Upper lobe of left lung (tissue), 6 donors: Measurements from ENCODE around the gene STC2. TPM values are rescaled to one million over a fixed set of nuclear protein-coding genes. Genes with fewer than 3 reads are reported as not detected.

ENCODE experiments used
- ATAC-seq, 2 donors: fragments of 200-7000 bp; cut with Tn5 transposase; one replicate each; pipeline ENCODE4 v1.9.1; 2022; ENCODE audit warnings: mild to moderate bottlenecking in 2 of 2, moderate library complexity in 2 of 2; ENCODE audit not compliant: low FRiP score in 2 of 2
- DNase-seq, 2 donors: peaks; one replicate each; pipeline ENCODE4 v3.0.0-alpha.2; 2019 to 2020
- H3K27ac ChIP-seq, 4 donors: fragments of 200-600 bp; sonication (generic); one replicate each; pipeline ENCODE4 v1.5.1; 2016 to 2019
- H3K27me3 ChIP-seq, 4 donors: fragments of 200-600 bp; sonication (generic); one replicate each; pipeline ENCODE4 v1.5.1; 2017 to 2019
- H3K36me3 ChIP-seq, 4 donors: fragments of 200-600 bp; sonication (generic); one replicate each; pipeline ENCODE4 v1.5.1; 2016 to 2019
- H3K4me1 ChIP-seq, 4 donors: fragments of 200-600 bp; sonication (generic); one replicate each; pipeline ENCODE4 v1.5.1; 2018 to 2019
- H3K4me3 ChIP-seq, 4 donors: fragments of 200-600 bp; sonication (generic); one replicate each; pipeline ENCODE4 v1.5.1; 2017 to 2019; ENCODE audit warnings: mild to moderate bottlenecking in 2 of 4, moderate library complexity in 1 of 4
- H3K9me3 ChIP-seq, 4 donors: fragments of 200-600 bp; sonication (generic); one replicate each; pipeline ENCODE4 v1.5.1; 2018 to 2019
- CTCF ChIP-seq, 6 experiments: fragments of 450-650 bp in 4 of 6; fragments of 200-600 bp in 2 of 6; sonication (generic) in 2 of 6; IDR thresholded peaks; one replicate each; pipeline ENCODE4 v1.5.1; 2016 to 2019; ENCODE audit warnings: antibody characterized with exemption in 6 of 6
- EP300 ChIP-seq, 4 donors: sonication (generic); formaldehyde crosslinking; IDR thresholded peaks; one replicate each; pipeline ENCODE4 v1.5.1; 2017; ENCODE audit warnings: antibody characterized with exemption in 4 of 4, control low read depth in 2 of 4
- POLR2A ChIP-seq, 4 donors: fragments of 450-650 bp; IDR thresholded peaks; one replicate each; pipeline ENCODE4 v1.5.1; 2016 to 2017; ENCODE audit warnings: antibody characterized with exemption in 4 of 4, mild to moderate bottlenecking in 2 of 4
- POLR2AphosphoS5 ChIP-seq, 2 donors: sonication (generic); formaldehyde crosslinking; IDR thresholded peaks; one replicate each; pipeline ENCODE4 v1.5.1; 2017; ENCODE audit warnings: antibody characterized with exemption in 2 of 2
- WGBS, 2 donors: methylation state at CpG; one replicate each; pipeline ENCODE4 v1.1.5; 2017 to 2018; 5-methylcytosine and 5-hydroxymethylcytosine counted together
- total RNA-seq, 6 donors: library from RNA; depleted of rRNA in 4 of 6; stranded (reverse); fragments of >200 nt in 4 of 6; gene quantifications; one replicate each; pipeline versions ENCODE4 v1.1.0 to v1.2.1, GENCODE V29; 2016 to 2021
- donor health status: DM: no; HTN: no; CAD: no; lungs with moderate emphysema.
- donor health status: DM: no; HTN: yes; CAD: no; lungs with severe emphysema.

Gene STC2
- total RNA-seq, 6 donors from 2014 or later: 1.0 to 11.4 (median 6.2) TPM

DNA sequence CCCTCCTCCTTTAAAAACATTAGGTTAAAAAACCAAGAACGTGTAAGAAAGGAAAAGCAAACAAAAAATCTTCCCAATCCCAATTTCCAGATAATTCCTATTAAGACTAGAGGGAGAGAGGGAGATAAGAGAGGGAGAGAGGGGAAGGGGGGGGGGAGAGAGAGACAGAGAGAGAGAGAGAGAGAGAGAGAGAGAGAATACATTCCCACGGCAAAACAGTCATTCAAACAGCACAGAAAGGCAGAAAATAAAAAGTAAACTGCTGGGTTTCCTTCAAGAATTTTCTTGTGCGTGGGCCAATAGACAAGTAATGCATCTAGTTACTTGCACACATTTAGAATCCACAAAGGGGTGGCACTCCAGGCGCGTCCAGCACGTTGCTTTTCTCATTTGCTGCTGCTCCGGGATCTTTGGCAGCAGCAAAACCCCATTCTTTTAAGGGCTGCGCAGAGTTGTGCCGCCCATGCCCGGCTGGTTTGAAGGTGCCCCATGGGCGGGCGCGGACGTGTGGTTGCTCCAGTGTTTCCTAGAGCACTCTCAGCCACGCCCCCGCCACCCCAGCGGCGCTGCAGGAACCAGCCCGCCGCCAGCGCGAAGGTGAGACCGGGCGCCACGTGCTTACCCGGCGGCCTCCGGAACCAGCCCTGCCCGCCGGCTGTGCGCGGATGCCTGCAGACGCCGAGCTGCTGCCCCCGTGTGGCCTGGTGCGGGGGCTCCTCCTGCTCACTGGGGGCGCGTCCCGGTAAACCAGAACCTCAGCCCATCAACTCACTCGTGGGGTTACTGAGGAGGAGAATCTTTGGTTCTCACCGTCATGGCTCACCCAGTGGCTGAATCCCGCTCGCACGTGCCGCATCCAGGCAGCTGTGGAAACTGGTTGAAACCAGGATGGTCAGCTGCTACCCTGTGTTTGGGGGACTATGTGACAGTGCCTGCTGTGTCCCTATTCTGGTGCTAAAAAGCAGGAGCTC lies 44.6 kb downstream of the STC2 start:
- Histone ChIP-seq H3K27ac (no peak overlapping the region), H3K4me1 (peaks cover 0 to 9% (median 8%) of the 10 kb centered on the region in 4 donors), H3K36me3 (no peaks in the 10 kb centered on the region), H3K9me3 (no peaks in the 10 kb centered on the region), H3K27me3 (peaks cover 0 to 5% (median 0%) of the 10 kb centered on the region in 4 donors), H3K4me3 (peak overlapping the region in 2 of 4 donors; percentile 13 to 29)
- ATAC-seq (peak; percentile 81 to 91), DNase-seq (peak; percentile 84 to 94)
- WGBS, 2 donors: 8 to 12% methylated on average over 7 to 16 of the region's 45 CpGs
- no peak for TF ChIP-seq EP300 (IDR thresholded peaks at IDR 0.05)
- TF ChIP-seq POLR2A (IDR thresholded peaks at IDR 0.05): no peak
- peak; percentile 53 to 81 (median 71) for TF ChIP-seq CTCF (IDR thresholded peaks at IDR 0.05)

DNA sequence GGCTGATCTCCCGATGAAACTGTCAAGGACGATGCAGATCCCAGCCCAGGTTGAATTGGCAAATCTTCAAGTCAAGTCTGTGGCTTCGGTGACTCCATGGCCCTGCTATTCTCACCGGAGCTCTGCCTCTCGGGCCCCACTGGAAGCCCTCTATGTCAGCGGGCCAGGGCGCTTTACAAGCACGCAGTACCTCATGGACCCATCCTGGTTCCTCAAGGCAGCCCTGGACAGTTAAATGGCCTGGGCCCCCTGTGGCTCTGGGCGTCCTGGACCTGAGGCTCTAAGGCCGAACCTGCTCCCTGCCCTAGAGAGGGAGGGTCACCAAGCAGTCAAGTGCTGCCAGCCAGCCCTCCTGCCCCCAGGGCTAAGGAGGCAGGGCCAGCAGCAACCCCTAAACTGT lies 45.3 kb downstream of the STC2 start:
- no peak overlapping the region for H3K27ac ChIP-seq
- H3K4me1 ChIP-seq: peaks cover 0 to 9% (median 8%) of the 10 kb centered on the region in 4 donors
- DNase-seq (no peak), ATAC-seq (peak in 1 of 2 donors; percentile 42)
- no peaks in the 10 kb centered on the region for H3K9me3 ChIP-seq
- H3K36me3 ChIP-seq: no peaks in the 10 kb centered on the region
- TF ChIP-seq POLR2A (IDR thresholded peaks at IDR 0.05): no peak
- no peak for TF ChIP-seq POLR2AphosphoS5 (IDR thresholded peaks at IDR 0.05)
- WGBS, 2 donors: 77 to 84% methylated on average over 8 to 10 of the region's 10 CpGs
- no peak overlapping the region for H3K4me3 ChIP-seq
- H3K27me3 ChIP-seq: peaks cover 0 to 5% (median 0%) of the 10 kb centered on the region in 4 donors

GRCh38 chr5:173281910-173282309 lies 46.3 kb downstream of the STC2 start:
- Histone ChIP-seq H3K36me3 (no peaks in the 10 kb centered on the region), H3K27me3 (peaks cover 0 to 5% (median 0%) of the 10 kb centered on the region in 4 donors), H3K9me3 (no peaks in the 10 kb centered on the region), H3K4me1 (peaks cover 0 to 9% (median 8%) of the 10 kb centered on the region in 4 donors), H3K4me3 (no peak overlapping the region), H3K27ac (no peak overlapping the region)
- no peak for ATAC-seq
- TF ChIP-seq POLR2A (IDR thresholded peaks at IDR 0.05): no peak
- 19 to 22% methylated on average over 6 of the region's 6 CpGs for WGBS, 2 donors
- no peak for DNase-seq

DNA sequence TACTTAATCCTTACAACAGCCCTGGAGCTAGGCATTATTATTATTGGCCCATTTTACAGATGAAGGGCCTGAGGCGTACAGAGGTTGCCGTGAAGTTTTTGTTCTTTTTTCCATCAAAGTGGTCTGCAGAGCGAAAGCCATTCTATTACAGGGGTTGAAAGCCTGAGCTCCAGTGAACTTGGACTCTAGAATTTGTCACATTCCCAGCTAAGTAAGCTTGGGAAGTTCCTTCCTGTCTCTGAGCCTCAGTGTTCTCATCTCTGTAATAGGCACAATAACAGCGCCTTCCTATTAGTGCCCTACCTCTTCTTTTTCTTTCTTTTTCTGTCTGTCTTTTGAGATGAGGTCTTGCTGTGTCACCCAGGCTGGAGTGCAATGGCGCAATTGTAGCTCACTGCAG lies 49.0 kb downstream of the STC2 start:
- H3K9me3 ChIP-seq: no peaks in the 10 kb centered on the region
- H3K27ac ChIP-seq: no peak overlapping the region
- H3K27me3 ChIP-seq: peaks cover 0 to 5% (median 0%) of the 10 kb centered on the region in 4 donors
- peaks cover 0 to 9% (median 8%) of the 10 kb centered on the region in 4 donors for H3K4me1 ChIP-seq
- TF ChIP-seq EP300 (IDR thresholded peaks at IDR 0.05) (no peak), POLR2A (IDR thresholded peaks at IDR 0.05) (no peak), POLR2AphosphoS5 (IDR thresholded peaks at IDR 0.05) (no peak), CTCF (IDR thresholded peaks at IDR 0.05) (no peak)
- no peak overlapping the region for H3K4me3 ChIP-seq
- no peaks in the 10 kb centered on the region for H3K36me3 ChIP-seq
- DNase-seq: no peak
- WGBS, 2 donors: 88 to 92% methylated on average over 5 of the region's 5 CpGs
- no peak for ATAC-seq

- WGBS, 2 donors: 75 to 86% methylated on average over 5 of the region's 5 CpGs
- DNase-seq (no peak), ATAC-seq (no peak)
- Histone ChIP-seq H3K4me1 (peaks cover 0 to 5% (median 4%) of the 10 kb centered on the region in 4 donors), H3K9me3 (no peaks in the 10 kb centered on the region), H3K36me3 (no peaks in the 10 kb centered on the region), H3K27me3 (no peaks in the 10 kb centered on the region), H3K4me3 (no peak overlapping the region), H3K27ac (no peak overlapping the region)
- no peak for TF ChIP-seq EP300 (IDR thresholded peaks at IDR 0.05)
- TF ChIP-seq CTCF (IDR thresholded peaks at IDR 0.05): no peak
- TF ChIP-seq POLR2A (IDR thresholded peaks at IDR 0.05): no peak
- no peak for TF ChIP-seq POLR2AphosphoS5 (IDR thresholded peaks at IDR 0.05)
Observed at GRCh38 chr5:173278641-173279040, 49.6 kb downstream of the STC2 start.
